Hepatocyte (in vitro differentiated cells): ENCODE measurements around the gene RRP9. TPM values are rescaled to one million over a fixed set of nuclear protein-coding genes. Genes with fewer than 3 reads are reported as not detected.

Experiments used
- DNase-seq: peaks from one replicate; pipeline ENCODE4 v3.0.0-alpha.2; 2016; ENCODE audit warnings: low spot score
- H2AFZ ChIP-seq: fragments of 200-600 bp; sonication (generic); 2 replicates; pipeline ENCODE4 v1.6.0; 2016; ENCODE audit warnings: antibody characterized with exemption, mild to moderate bottlenecking
- H3K27ac ChIP-seq: fragments of 200-600 bp; sonication (generic); 2 replicates; pipeline ENCODE4 v1.5.1; 2016; ENCODE audit warnings: mild to moderate bottlenecking
- H3K27me3 ChIP-seq: fragments of 200-600 bp; sonication (generic); 2 replicates; pipeline ENCODE4 v1.6.1; 2016
- H3K36me3 ChIP-seq: fragments of 200-600 bp; sonication (generic); replicated peaks from 2 replicates; pipeline ENCODE4 v1.5.1; 2016; ENCODE audit warnings: low read depth; ENCODE audit not compliant: insufficient read depth
- H3K4me1 ChIP-seq: fragments of 200-600 bp; sonication (generic); 2 replicates; pipeline ENCODE4 v1.5.1; 2016; ENCODE audit warnings: mild to moderate bottlenecking, moderate library complexity; ENCODE audit not compliant: insufficient read depth
- H3K4me2 ChIP-seq: fragments of 200-600 bp; sonication (generic); 2 replicates; pipeline ENCODE4 v1.6.0; 2016
- H3K4me3 ChIP-seq: fragments of 200-600 bp; sonication (generic); 2 replicates; pipeline ENCODE4 v1.5.1; 2016; ENCODE audit warnings: mild to moderate bottlenecking
- H3K79me2 ChIP-seq: fragments of 200-600 bp; sonication (generic); 2 replicates; pipeline ENCODE4 v1.6.0; 2017; ENCODE audit warnings: mild to moderate bottlenecking
- H3K9me2 ChIP-seq: fragments of 200-600 bp; sonication (generic); replicated peaks from 2 replicates; pipeline ENCODE4 v1.6.0; 2017; ENCODE audit warnings: mild to moderate bottlenecking; ENCODE audit not compliant: insufficient read depth
- H3K9me3 ChIP-seq: fragments of 200-600 bp; sonication (generic); 2 replicates; pipeline ENCODE4 v1.5.1; 2016; ENCODE audit warnings: low read depth, mild to moderate bottlenecking
- H4K20me1 ChIP-seq: fragments of 200-600 bp; sonication (generic); 2 replicates; pipeline ENCODE4 v1.6.0; 2016; ENCODE audit warnings: mild to moderate bottlenecking; ENCODE audit not compliant: insufficient read depth, poor library complexity, severe bottlenecking
- CTCF ChIP-seq: fragments of 200-600 bp; sonication (generic); IDR thresholded peaks from 2 replicates; pipeline ENCODE4 v1.5.1; 2016; ENCODE audit warnings: antibody characterized with exemption, mild to moderate bottlenecking; ENCODE audit not compliant: poor library complexity
- EZH2 ChIP-seq: fragments of 200-600 bp; sonication (generic); IDR thresholded peaks from 2 replicates; pipeline ENCODE4 v1.6.1; 2016; ENCODE audit warnings: antibody characterized with exemption, mild to moderate bottlenecking, borderline replicate concordance
- EZH2phosphoT487 ChIP-seq: fragments of 200-600 bp; sonication (generic); IDR thresholded peaks from one replicate; pipeline ENCODE4 v1.6.1; 2018; ENCODE audit warnings: antibody characterized with exemption, mild to moderate bottlenecking, low read depth, moderate library complexity; ENCODE audit not compliant: unreplicated experiment, severe bottlenecking
- WGBS: methylation state at CpG from one replicate; pipeline ENCODE4 v1.1.6; 2016; ENCODE audit warnings: low lambda C conversion rate; ENCODE audit errors: missing lambda C conversion rate; 5-methylcytosine and 5-hydroxymethylcytosine counted together
- polyA plus RNA-seq: library from polyadenylated mRNA; unstranded; fragments of >200 nt; fragmentation: Nextera tagmentation; extraction: Ambion mirVana; gene quantifications from 2 replicates; pipeline ENCODE4 v1.2.1, GENCODE V29; 2016
- total RNA-seq: library from RNA; depleted of rRNA; stranded (reverse); fragments of >200 nt; gene quantifications from 2 replicates; pipeline ENCODE4 v1.2.3, GENCODE V29; 2014

The RRP9 gene
- total and polyA plus RNA-seq, 2 experiments from 2014 or later: 17.5 to 32.8 TPM

DNA sequence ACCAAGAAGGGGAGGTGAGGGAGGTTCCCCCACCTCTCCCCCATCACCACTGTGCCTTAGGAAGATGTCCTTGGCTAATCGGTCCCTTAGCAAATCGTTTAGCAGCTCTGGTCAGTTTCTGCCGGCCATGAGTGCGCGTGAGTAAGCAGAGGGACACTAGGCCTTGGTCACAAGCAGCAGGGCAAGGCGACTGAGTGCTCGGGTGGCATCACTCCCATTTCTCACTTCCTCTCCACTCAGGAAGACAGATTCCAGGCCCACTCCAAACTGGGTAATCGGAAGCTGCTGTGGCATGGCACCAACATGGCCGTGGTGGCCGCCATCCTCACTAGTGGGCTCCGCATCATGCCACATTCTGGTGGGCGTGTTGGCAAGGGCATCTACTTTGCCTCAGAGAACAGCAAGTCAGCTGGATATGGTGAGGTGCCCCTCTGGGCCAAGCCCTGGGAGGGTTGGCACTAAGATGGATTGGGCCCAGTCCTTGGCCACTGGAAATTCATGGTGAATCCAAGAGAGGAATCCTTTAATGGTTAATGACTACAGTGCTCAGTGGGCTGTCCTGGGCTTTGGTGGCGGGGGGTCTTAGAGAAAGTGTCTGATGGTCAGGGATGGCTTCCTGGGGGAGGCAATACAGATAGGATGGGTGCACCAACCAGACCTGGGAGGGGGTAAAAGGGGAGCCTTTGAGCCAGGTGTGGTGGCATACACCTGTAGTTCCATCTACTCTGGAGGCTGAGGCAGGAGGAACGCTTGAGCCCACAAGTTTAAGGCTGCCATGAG, 4.4 kb upstream of the RRP9 start:
- Histone ChIP-seq H3K9me3 (no peaks in the 10 kb centered on the region), H3K4me3 (no peak overlapping the region), H3K27ac (no peak overlapping the region), H3K79me2 (peaks cover 2% of the 10 kb centered on the region), H3K36me3 (no peaks in the 10 kb centered on the region), H3K4me1 (peaks cover 10% of the 10 kb centered on the region), H3K4me2 (no peak overlapping the region), H3K9me2 (no peaks in the 10 kb centered on the region), H2AFZ (no peak overlapping the region), H4K20me1 (no peaks in the 10 kb centered on the region), H3K27me3 (no peaks in the 10 kb centered on the region)
- WGBS: 95% methylated on average over 13 of the region's 14 CpGs
- no peak for DNase-seq
- TF ChIP-seq EZH2phosphoT487 (no peak), CTCF (no peak), EZH2 (no peak)

- 92% methylated on average over 18 of the region's 18 CpGs for WGBS
- no peak for DNase-seq
- Histone ChIP-seq H3K36me3 (no peaks in the 10 kb centered on the region), H3K4me2 (no peak overlapping the region), H2AFZ (no peak overlapping the region), H4K20me1 (no peaks in the 10 kb centered on the region), H3K4me1 (peaks cover 10% of the 10 kb centered on the region), H3K27me3 (no peaks in the 10 kb centered on the region), H3K4me3 (no peak overlapping the region), H3K79me2 (peaks cover 11% of the 10 kb centered on the region), H3K27ac (no peak overlapping the region), H3K9me3 (no peaks in the 10 kb centered on the region), H3K9me2 (no peaks in the 10 kb centered on the region)
- TF ChIP-seq EZH2 (no peak), EZH2phosphoT487 (no peak), CTCF (no peak)
These were observed 3.5 kb upstream of the RRP9 start for GRCh38 chr3:51945031-51945840.

GRCh38 chr3:51944451-51945021, 2.8 kb upstream of the RRP9 start:
- H3K79me2 ChIP-seq: peaks cover 18% of the 10 kb centered on the region
- no peaks in the 10 kb centered on the region for H3K9me2 ChIP-seq
- no peaks in the 10 kb centered on the region for H4K20me1 ChIP-seq
- TF ChIP-seq CTCF (no peak), EZH2phosphoT487 (no peak), EZH2 (no peak)
- no peak overlapping the region for H3K4me3 ChIP-seq
- no peak overlapping the region for H3K27ac ChIP-seq
- H3K36me3 ChIP-seq: no peaks in the 10 kb centered on the region
- no peak overlapping the region for H2AFZ ChIP-seq
- H3K4me1 ChIP-seq: peaks cover 10% of the 10 kb centered on the region
- DNase-seq: no peak
- no peak overlapping the region for H3K4me2 ChIP-seq
- WGBS: 95% methylated on average over 11 of the region's 11 CpGs
- no peaks in the 10 kb centered on the region for H3K27me3 ChIP-seq
- H3K9me3 ChIP-seq: no peaks in the 10 kb centered on the region
